Rectal smooth muscle tissue (tissue), 1 donor: ENCODE measurements around the gene SP1.
"Not testable (repeated sequence)": the region's sequence is repeated elsewhere in the genome, so short reads cannot be mapped to it uniquely, and the experiment has no call there.

Experiments
- H3K27ac ChIP-seq: one replicate; pipeline ENCODE4 v1.7.0; 2013; ENCODE audit warnings: low read depth, low read length, inconsistent platforms
- H3K27me3 ChIP-seq: one replicate; pipeline ENCODE4 v1.7.0; 2013; ENCODE audit warnings: low read length; ENCODE audit not compliant: control insufficient read depth, insufficient read depth
- H3K36me3 ChIP-seq: one replicate; pipeline ENCODE4 v1.7.0; 2013; ENCODE audit warnings: low read length; ENCODE audit not compliant: control insufficient read depth, insufficient read depth
- H3K4me1 ChIP-seq: one replicate; pipeline ENCODE4 v1.7.0; 2013; ENCODE audit warnings: low read length; ENCODE audit not compliant: control insufficient read depth, insufficient read depth
- H3K4me3 ChIP-seq: one replicate; pipeline ENCODE4 v1.7.0; 2013; ENCODE audit warnings: low read length
- H3K9ac ChIP-seq: one replicate; pipeline ENCODE4 v1.7.0; 2013; ENCODE audit warnings: low read length

The SP1 gene

GRCh38 chr12:53374277-53374676, 5.7 kb upstream of the SP1 start:
- H3K27ac ChIP-seq, H3K4me3 ChIP-seq, H3K36me3 ChIP-seq, H3K27me3 ChIP-seq, H3K9ac ChIP-seq: not testable (repeated sequence)
- H3K4me1 ChIP-seq, result peaks cover 13% of the 10 kb centered on the region

- H3K27me3 ChIP-seq, result no peaks in the 10 kb centered on the region
- H3K4me3 ChIP-seq, result no peak overlapping the region
- H3K27ac ChIP-seq, result no peak overlapping the region
- H3K36me3 ChIP-seq, result no peaks in the 10 kb centered on the region
- H3K4me1 ChIP-seq, result peaks cover 11% of the 10 kb centered on the region
- no peak overlapping the region for H3K9ac ChIP-seq
Observed at GRCh38 chr12:53376747-53377146, 3.2 kb upstream of the SP1 start.

GRCh38 chr12:53378222-53378621, 1.8 kb upstream of the SP1 start:
- Histone ChIP-seq H3K4me3 (peak overlapping the region; percentile 79), H3K9ac (no peak overlapping the region), H3K36me3 (peaks cover 14% of the 10 kb centered on the region), H3K4me1 (peaks cover 26% of the 10 kb centered on the region), H3K27ac (peak overlapping the region; percentile 92), H3K27me3 (no peaks in the 10 kb centered on the region)

- peak overlapping the region; percentile 92 for H3K27ac ChIP-seq
- peaks cover 15% of the 10 kb centered on the region for H3K36me3 ChIP-seq
- H3K27me3 ChIP-seq, result no peaks in the 10 kb centered on the region
- peak overlapping the region; percentile 54 for H3K9ac ChIP-seq
- peak overlapping the region; percentile 79 for H3K4me3 ChIP-seq
- peaks cover 27% of the 10 kb centered on the region for H3K4me1 ChIP-seq
Observed at GRCh38 chr12:53378724-53379388, 1.1 kb upstream of the SP1 start.

GRCh38 chr12:53379389-53380103, 430 bp upstream of the SP1 start:
- Histone ChIP-seq H3K4me3 (peak overlapping the region; percentile 79), H3K4me1 (peaks cover 30% of the 10 kb centered on the region), H3K9ac (peak overlapping the region; percentile 54), H3K27me3 (no peaks in the 10 kb centered on the region), H3K36me3 (peaks cover 15% of the 10 kb centered on the region), H3K27ac (peak overlapping the region; percentile 99)

GRCh38 chr12:53380794-53381730, 1.1 kb downstream of the SP1 start:
- Histone ChIP-seq H3K27me3 (no peaks in the 10 kb centered on the region), H3K27ac (peak overlapping the region; percentile 99), H3K4me1 (peaks cover 36% of the 10 kb centered on the region), H3K4me3 (peak overlapping the region; percentile 66), H3K36me3 (peaks cover 15% of the 10 kb centered on the region), H3K9ac (peak overlapping the region; percentile 10)

GRCh38 chr12:53381731-53382630, 2.0 kb downstream of the SP1 start:
- Histone ChIP-seq H3K4me1 (peaks cover 38% of the 10 kb centered on the region), H3K36me3 (peaks cover 15% of the 10 kb centered on the region), H3K9ac (peak overlapping the region; percentile 10), H3K27me3 (no peaks in the 10 kb centered on the region), H3K27ac (peak overlapping the region; percentile 99), H3K4me3 (peak overlapping the region; percentile 66)

GRCh38 chr12:53383258-53383657, 3.3 kb downstream of the SP1 start:
- Histone ChIP-seq H3K27ac (no peak overlapping the region), H3K27me3 (no peaks in the 10 kb centered on the region), H3K9ac (no peak overlapping the region), H3K36me3 (peaks cover 15% of the 10 kb centered on the region), H3K4me1 (peaks cover 43% of the 10 kb centered on the region), H3K4me3 (peak overlapping the region; percentile 31)

- not testable (repeated sequence) for H3K4me3 ChIP-seq
- Histone ChIP-seq H3K4me1 (peaks cover 49% of the 10 kb centered on the region), H3K36me3 (peaks cover 15% of the 10 kb centered on the region)
Observed at GRCh38 chr12:53386381-53386780, 6.4 kb downstream of the SP1 start.

GRCh38 chr12:53388932-53389331, 9.0 kb downstream of the SP1 start:
- Histone ChIP-seq H3K9ac (no peak overlapping the region), H3K36me3 (no peaks in the 10 kb centered on the region), H3K27me3 (no peaks in the 10 kb centered on the region), H3K27ac (peak overlapping the region; percentile 58), H3K4me1 (peaks cover 33% of the 10 kb centered on the region), H3K4me3 (peak overlapping the region; percentile 1)

More at GRCh38 chr12:53386381-53386780, 6.4 kb downstream of the SP1 start:
- not testable (repeated sequence) for H3K27me3 ChIP-seq, H3K27ac ChIP-seq, H3K9ac ChIP-seq

GRCh38 chr12:53389702-53390101, 9.7 kb downstream of the SP1 start:
- Histone ChIP-seq H3K27ac (peak overlapping the region; percentile 48), H3K36me3 (no peaks in the 10 kb centered on the region), H3K27me3 (no peaks in the 10 kb centered on the region), H3K4me3 (no peak overlapping the region), H3K4me1 (peaks cover 29% of the 10 kb centered on the region), H3K9ac (no peak overlapping the region)
